Panc1 (cell line): ENCODE measurements around the gene ATG13. TPM values are rescaled to one million over a fixed set of nuclear protein-coding genes. Genes with fewer than 3 reads are reported as not detected.

Experiments used
- ATAC-seq: fragments of 200-7000 bp; cut with Tn5 transposase; 2 replicates; pipeline ENCODE4 v1.9.1; 2020; ENCODE audit warnings: mild to moderate bottlenecking, moderate library complexity
- BruUV-seq: library from RNA; stranded (reverse); fragments of 400-500 nt; replicated peaks from 2 replicates; lab custom pipeline; 2021; lab: Mats Ljungman, UMichigan
- CTCF ChIA-PET: fragments of 300-600 bp; sonication (Branson Sonifier 250); formaldehyde crosslinking; loops from one replicate; lab custom pipeline; 2022; ENCODE audit warnings: antibody characterized with exemption; lab: Charles Lee
- POLR2A ChIA-PET: fragments of 300-600 bp; sonication (Branson Sonifier 250); formaldehyde crosslinking; loops from one replicate; lab custom pipeline; 2022; ENCODE audit warnings: antibody characterized with exemption; lab: Charles Lee
- DNase-seq: peaks from one replicate; pipeline ENCODE4 v3.0.0-alpha.2; 2010; ENCODE audit warnings: low read depth, low spot score
- H3K27ac ChIP-seq: 2 replicates; pipeline ENCODE4 v1.5.1; 2011; ENCODE audit warnings: mild to moderate bottlenecking, low read length, inconsistent platforms
- H3K27me3 ChIP-seq: fragments of 200-500 bp; sonication (Bioruptor generic); 2 replicates; pipeline ENCODE4 v1.6.0; 2014; ENCODE audit warnings: low read length, inconsistent platforms; ENCODE audit not compliant: control insufficient read depth, insufficient read depth
- H3K36me3 ChIP-seq: fragments of 200-500 bp; sonication (Bioruptor generic); 2 replicates; pipeline ENCODE4 v1.5.1; 2014; ENCODE audit warnings: inconsistent platforms, mild to moderate bottlenecking, low read length, moderate library complexity; ENCODE audit not compliant: control insufficient read depth, insufficient read depth
- H3K4me1 ChIP-seq: 2 replicates; pipeline ENCODE4 v1.5.1; 2011; ENCODE audit warnings: inconsistent platforms, mild to moderate bottlenecking, low read length, moderate library complexity; ENCODE audit not compliant: control insufficient read depth, insufficient read depth
- H3K4me3 ChIP-seq, 2 experiments: 2 replicates each; pipeline ENCODE4 v1.5.1; 2011 to 2012; ENCODE audit warnings: low read depth in 2 of 2, low read length in 2 of 2, mild to moderate bottlenecking in 2 of 2, inconsistent platforms in 1 of 2, moderate library complexity in 1 of 2
- H3K9me3 ChIP-seq: fragments of 200-500 bp; sonication (Bioruptor generic); 2 replicates; pipeline ENCODE4 v1.5.1; 2014; ENCODE audit warnings: low read depth, mild to moderate bottlenecking, inconsistent platforms, low read length, moderate library complexity; ENCODE audit not compliant: control insufficient read depth, insufficient read depth
- CTCF ChIP-seq: fragments of 450-650 bp; IDR thresholded peaks from 2 replicates; pipeline ENCODE4 v1.5.1; 2017; ENCODE audit warnings: mild to moderate bottlenecking
- POLR2AphosphoS5 ChIP-seq: IDR thresholded peaks from 2 replicates; pipeline ENCODE4 v1.6.1; 2012; ENCODE audit warnings: mild to moderate bottlenecking, low read depth, low read length, moderate library complexity
- REST ChIP-seq, 2 experiments: IDR thresholded peaks; 2 replicates each; pipeline ENCODE4 v1.6.1; 2011 to 2012; ENCODE audit warnings: low read depth in 2 of 2, control low read depth in 1 of 2, low read length in 1 of 2, mild to moderate bottlenecking in 1 of 2, moderate library complexity in 1 of 2; ENCODE audit not compliant: insufficient read depth in 1 of 2
- SIN3A ChIP-seq: IDR thresholded peaks from 2 replicates; pipeline ENCODE4 v1.6.1; 2012; ENCODE audit warnings: low read depth, mild to moderate bottlenecking, low read length, moderate library complexity, borderline replicate concordance; ENCODE audit not compliant: insufficient read depth
- TCF7L2 ChIP-seq: IDR thresholded peaks from 2 replicates; pipeline ENCODE4 v1.6.1; 2011; ENCODE audit warnings: mild to moderate bottlenecking, low read depth, low read length, inconsistent platforms
- in situ Hi-C: cut with HindIII; loops from 2 replicates; pipeline ENCODE4 v1.10.0; 2016; ENCODE audit warnings: low sequenced_read_pairs, low pct_unique_long_range_greater_than_20kb
- intact Hi-C: fragments of 100-400 bp; cut with micrococcal nuclease; formaldehyde crosslinking; loops from one replicate; pipeline ENCODE4 v1.10.0; 2022; ENCODE audit not compliant: unreplicated experiment
- total RNA-seq: library from RNA; stranded (reverse); gene quantifications from one replicate; pipeline ENCODE4 v1.2.1, GENCODE V29; 2021; ENCODE audit not compliant: unreplicated experiment

The ATG13 gene
- total RNA-seq, 1 experiment from 2014 or later: 57.9 TPM

- ATAC-seq: no peak
- ChIA-PET CTCF (no interaction called here), POLR2A (interaction anchor here (0.5 kb wide), 1 partner anchor 1375 kb away, joined by 4 read pairs; no protein-coding TSS in a partner anchor)
Measured at GRCh38 chr11:46694607-46695006, 77.3 kb downstream of the ATG13 start.

More at GRCh38 chr11:46694607-46695006, 77.3 kb downstream of the ATG13 start:
- BruUV-seq: no TSS peak
- H3K36me3 ChIP-seq: no peaks in the 10 kb centered on the region
- no peak overlapping the region for H3K4me3 ChIP-seq
- no peaks in the 10 kb centered on the region; the same call in 1 of the 2 replicates for H3K4me1 ChIP-seq
- no peak for TF ChIP-seq CTCF
- no peak for TF ChIP-seq TCF7L2
- TF ChIP-seq POLR2AphosphoS5: no peak
- no peak for TF ChIP-seq SIN3A
- TF ChIP-seq REST (IDR thresholded peaks at IDR 0.05; ENCODE audit: insufficient read depth in 1 of 2, low read depth in 2 of 2, low read length in 1 of 2): no peak
- intact Hi-C loops: no loop called here
- no peaks in the 10 kb centered on the region for H3K9me3 ChIP-seq
- in situ Hi-C loops: no loop called here
- H3K27ac ChIP-seq: no peak overlapping the region
- H3K27me3 ChIP-seq: no peaks in the 10 kb centered on the region
- DNase-seq: no peak
